A549 (cell line): ENCODE measurements around the gene IST1. TPM values are rescaled to one million over a fixed set of nuclear protein-coding genes. Genes with fewer than 3 reads are reported as not detected.
A peak's percentile ranks its signal among the peaks of the same experiment; 100 is the strongest.

Experiments used
- ATAC-seq, 2 experiments: fragments of 200-7000 bp in 1 of 2; fragments of >200 bp in 1 of 2; cut with Nextera tagmentation in 1 of 2; cut with Tn5 transposase in 1 of 2; 3 replicates each; pipeline versions ENCODE4 v1.8.0 to v1.9.1; 2018 to 2020; ENCODE audit warnings: mild to moderate bottlenecking in 1 of 2, moderate library complexity in 1 of 2
- CTCF ChIA-PET: fragments of 300-600 bp; sonication (Branson Sonifier 250); formaldehyde crosslinking; extraction: SDS; loops from one replicate; lab custom pipeline; 2021; ENCODE audit warnings: antibody characterized with exemption, inconsistent platforms; lab: Yijun Ruan, JAX
- POLR2A ChIA-PET: fragments of 350-600 bp; formaldehyde crosslinking; extraction: SDS; loops from one replicate; lab custom pipeline; 2021; ENCODE audit warnings: antibody characterized with exemption, inconsistent platforms; lab: Yijun Ruan, JAX
- DNase-seq, 2 experiments: peaks; one replicate each; pipeline versions ENCODE4 v3.0.0 to v3.0.0-alpha.2; 2011 to 2016; ENCODE audit warnings: low read depth in 1 of 2, low spot score in 1 of 2
- FAIRE-seq: peaks from 2 replicates; lab custom pipeline; 2011; peaks lifted over from hg19 to GRCh38; lab: Jason Lieb, UNC
- H3K27ac ChIP-seq, 2 experiments: fragments of >200 bp; sonication (Bioruptor Twin); formaldehyde crosslinking; 3 replicates each; pipeline ENCODE4 v1.5.1; 2016 to 2017
- H3K4me1 ChIP-seq: fragments of >200 bp; sonication (Bioruptor Twin); formaldehyde crosslinking; 3 replicates; pipeline ENCODE4 v1.6.1; 2016
- H3K4me2 ChIP-seq: fragments of >200 bp; sonication (Bioruptor Twin); formaldehyde crosslinking; 3 replicates; pipeline ENCODE4 v1.6.1; 2016
- H3K4me3 ChIP-seq: fragments of >200 bp; sonication (Bioruptor Twin); formaldehyde crosslinking; 3 replicates; pipeline ENCODE4 v1.5.1; 2016
- H3K9me3 ChIP-seq: fragments of >200 bp; sonication (Bioruptor Twin); formaldehyde crosslinking; 3 replicates; pipeline ENCODE4 v1.6.1; 2016
- BHLHE40 ChIP-seq: IDR thresholded peaks from 2 replicates; pipeline ENCODE4 v1.6.1; 2012; ENCODE audit warnings: low read depth, low read length, inconsistent platforms
- CEBPB ChIP-seq, 2 experiments: fragments of >200 bp in 1 of 2; sonication (Bioruptor Twin) in 1 of 2; formaldehyde crosslinking in 1 of 2; IDR thresholded peaks; 2 replicates each; pipeline ENCODE4 v1.6.1; 2012 to 2016
- CTCF ChIP-seq: fragments of >200 bp; sonication (Bioruptor Twin); formaldehyde crosslinking; IDR thresholded peaks from 3 replicates; pipeline ENCODE4 v1.5.1; 2016
- EHF ChIP-seq: fragments of 250-450 bp; sonication (Bioruptor Pico); IDR thresholded peaks from 2 replicates; pipeline ENCODE4 v1.5.0; 2020; ENCODE audit warnings: mild to moderate bottlenecking
- FOSL2 ChIP-seq, 2 experiments: fragments of 450-650 bp in 1 of 2; fragments of >200 bp in 1 of 2; sonication (Bioruptor Twin) in 1 of 2; formaldehyde crosslinking; IDR thresholded peaks; 2 replicates each; pipeline versions ENCODE4 v1.5.0 to v1.6.1; 2016 to 2020; ENCODE audit warnings: mild to moderate bottlenecking in 1 of 2, moderate library complexity in 1 of 2
- HDAC2 ChIP-seq: fragments of 200-600 bp; sonication (generic); IDR thresholded peaks from 2 replicates; pipeline ENCODE4 v1.6.1; 2016
- HOXB13 ChIP-seq: fragments of 250-450 bp; sonication (Bioruptor Pico); IDR thresholded peaks from 2 replicates; pipeline ENCODE4 v1.5.0; 2020; ENCODE audit warnings: low read depth, mild to moderate bottlenecking, moderate library complexity
- JUN ChIP-seq, 2 experiments: fragments of >200 bp; sonication (Bioruptor Twin); formaldehyde crosslinking; IDR thresholded peaks; 2 replicates in 1 of 2; 3 replicates in 1 of 2; pipeline ENCODE4 v1.6.1; 2016 to 2017
- KDM1A ChIP-seq: fragments of 200-600 bp; sonication (generic); IDR thresholded peaks from 2 replicates; pipeline ENCODE4 v1.6.1; 2016; ENCODE audit warnings: low read depth, mild to moderate bottlenecking
- PHF8 ChIP-seq: fragments of 200-600 bp; sonication (generic); IDR thresholded peaks from 2 replicates; pipeline ENCODE4 v1.6.1; 2016; ENCODE audit warnings: low read depth, mild to moderate bottlenecking, antibody characterized with exemption, moderate library complexity, borderline replicate concordance
- POLR2A ChIP-seq: IDR thresholded peaks from 2 replicates; pipeline ENCODE4 v1.6.1; 2012; ENCODE audit warnings: mild to moderate bottlenecking, low read length
- ZC3H11A ChIP-seq: fragments of 450-650 bp; IDR thresholded peaks from 2 replicates; pipeline ENCODE4 v1.6.1; 2014; ENCODE audit warnings: antibody characterized with exemption, mild to moderate bottlenecking
- ZFP36 ChIP-seq: fragments of 450-650 bp; IDR thresholded peaks from 2 replicates; pipeline ENCODE4 v1.6.1; 2014; ENCODE audit warnings: borderline replicate concordance; ENCODE audit not compliant: partially characterized antibody
- WGBS: methylation state at CpG from one replicate; pipeline ENCODE4 v1.1.6; 2017; ENCODE audit errors: missing lambda C conversion rate; 5-methylcytosine and 5-hydroxymethylcytosine counted together
- polyA plus RNA-seq, 4 experiments: library from polyadenylated mRNA; depleted of rRNA in 3 of 4; stranded (reverse); fragments of >200 nt; fragmentation: RNase III in 1 of 4; extraction: RNeasy Plus Mini Kit Qiagen cat#74134 plus additional on column Dnase treatment in 1 of 4; gene quantifications; 2 replicates in 3 of 4; 3 replicates in 1 of 4; pipeline ENCODE4 v1.2.3, GENCODE V29; 2011 to 2017
- TF ChIP-seq, protein P1 (sequence below): IDR thresholded peaks from 2 replicates; pipeline ENCODE4 v1.6.1; 2012
- TF ChIP-seq, protein P2 (sequence below): fragments of >200 bp; sonication (Bioruptor Twin); formaldehyde crosslinking; IDR thresholded peaks from 2 replicates; pipeline ENCODE4 v1.6.1; 2016
- TF ChIP-seq, protein P3 (sequence below): IDR thresholded peaks from 2 replicates; pipeline ENCODE4 v1.6.1; 2012; ENCODE audit warnings: low read depth, borderline replicate concordance

Gene IST1
- polyA plus RNA-seq, 2 of the 4 experiments (the other 2 are of a cell fraction) = 178 to 290 TPM

DNA sequence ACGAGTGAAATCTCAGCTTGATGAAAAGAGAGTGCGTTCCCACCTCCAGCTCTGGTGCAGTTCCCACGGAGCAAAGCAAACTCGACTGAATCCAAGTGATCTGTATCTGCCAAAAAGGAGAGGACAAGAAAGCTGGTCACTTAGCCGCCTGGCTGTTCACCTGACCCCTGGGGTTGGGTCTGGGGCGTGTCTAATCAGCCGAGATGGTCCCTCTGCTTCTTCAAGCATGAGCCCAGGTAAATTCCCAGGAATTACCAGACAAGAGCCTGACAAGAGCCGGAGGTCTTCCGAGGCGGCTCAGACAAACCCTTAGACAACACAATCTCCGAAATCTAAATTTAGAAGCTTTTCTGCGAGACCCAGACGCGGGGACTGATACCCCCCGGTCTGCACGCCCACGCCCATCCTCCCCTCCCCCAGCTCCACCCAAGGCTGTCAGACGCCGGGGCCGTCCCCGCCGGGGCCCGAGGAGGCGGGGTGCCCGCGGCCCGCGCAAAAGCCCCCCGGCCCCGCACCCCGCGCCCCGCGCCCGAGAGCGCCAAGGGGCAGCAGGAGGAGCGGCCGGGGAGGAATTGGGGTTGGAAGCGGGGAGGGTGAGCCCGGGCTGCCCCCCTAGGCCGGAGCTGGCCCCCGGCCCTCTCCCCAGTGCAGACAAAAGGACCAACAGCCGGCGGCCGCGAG lies 12.0 kb upstream of the IST1 start:
- ChIA-PET CTCF (interaction anchor here (0.7 to 6.0 kb wide), 35 partner anchors 8 to 276 kb away, joined by 3 to 71 read pairs (median 5); partner anchors contain the start of genes AP1G1 and IST1), POLR2A (interaction anchor here (1.2 to 3.2 kb wide), 3 partner anchors 11 to 75 kb away, joined by 3 to 18 read pairs (median 7); partner anchors contain the start of genes AP1G1 and IST1)
- ATAC-seq (peak; percentile 59 to 69), FAIRE-seq (no peak), DNase-seq (peak in 1 of 2 experiments; percentile 31)
- Histone ChIP-seq H3K9me3 (no peaks in the 10 kb centered on the region), H3K4me2 (peak overlapping the region; percentile 85), H3K4me1 (peaks cover 11% of the 10 kb centered on the region), H3K27ac (peak overlapping the region; percentile 84 to 96), H3K4me3 (peak overlapping the region; percentile 85)
- TF ChIP-seq HOXB13 (CRISPR knock-in tag) (no peak), EHF (CRISPR knock-in tag) (no peak), FOSL2 (IDR thresholded peaks at IDR 0.05) (no peak), FOSL2 (CRISPR knock-in tag; IDR thresholded peaks at IDR 0.05) (no peak), BHLHE40 (no peak), ZFP36 (no peak)
- WGBS = 2% methylated on average over 17 of the region's 46 CpGs

- no peak for FAIRE-seq
- 2% methylated on average over 24 of the region's 85 CpGs for WGBS
- POLR2A ChIA-PET = interaction anchor here (1.2 to 3.2 kb wide), 3 partner anchors 11 to 75 kb away, joined by 3 to 18 read pairs (median 7); partner anchors contain the start of genes AP1G1 and IST1
Observed at GRCh38 chr16:71883849-71884638, 11.3 kb upstream of the IST1 start, which contains the start of gene ZNF821. TSS of gene ZNF821 (minus strand) at chr16:71884182. CDS start at chr16:71879946, 4,236 bp downstream.

GRCh38 chr16:71885261-71885650 lies 10.1 kb upstream of the IST1 start:
- ChIA-PET CTCF (interaction anchor here (1.7 to 6.0 kb wide), 3 partner anchors 11 to 76 kb away, joined by 3 to 71 read pairs (median 44); partner anchors contain the start of gene IST1), POLR2A (no interaction called here)
- DNase-seq (no peak), FAIRE-seq (no peak), ATAC-seq (no peak)
- peak overlapping the region; percentile 85; the same call in 2 of the 3 replicates for H3K4me2 ChIP-seq
- WGBS = 61% methylated on average over 4 of the region's 4 CpGs
- no peaks in the 10 kb centered on the region for H3K9me3 ChIP-seq
- no peak overlapping the region for H3K27ac ChIP-seq
- no peak overlapping the region for H3K4me3 ChIP-seq
- peaks cover 12% of the 10 kb centered on the region for H3K4me1 ChIP-seq
- 0 out of 4 replicates have a peak, but pooled peaks of 1 of the 2 experiments have one; percentile 5 for TF ChIP-seq CEBPB (IDR thresholded peaks at IDR 0.05)
- TF ChIP-seq, protein P1, sequence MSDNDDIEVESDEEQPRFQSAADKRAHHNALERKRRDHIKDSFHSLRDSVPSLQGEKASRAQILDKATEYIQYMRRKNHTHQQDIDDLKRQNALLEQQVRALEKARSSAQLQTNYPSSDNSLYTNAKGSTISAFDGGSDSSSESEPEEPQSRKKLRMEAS = no peak

More at GRCh38 chr16:71883849-71884638, 11.3 kb upstream of the IST1 start, which contains the start of gene ZNF821:
- peak; percentile 72 to 86 for ATAC-seq
- Histone ChIP-seq H3K27ac (peak within 1 kb of the TSS; percentile 84 to 96), H3K4me2 (peak within 1 kb of the TSS; percentile 85), H3K4me3 (peak within 1 kb of the TSS; percentile 85), H3K4me1 (peaks cover 11% of the 10 kb centered on the region), H3K9me3 (no peaks in the 10 kb centered on the region)
- CTCF ChIA-PET = interaction anchor here (0.9 to 6.0 kb wide), 20 partner anchors 8 to 276 kb away, joined by 3 to 71 read pairs (median 6); partner anchors contain the start of gene IST1
- peak; percentile 78 to 85 for DNase-seq
- TF ChIP-seq POLR2A = peak; percentile 49
- no peak for TF ChIP-seq ZFP36
- no peak for TF ChIP-seq HDAC2
- TF ChIP-seq JUN (IDR thresholded peaks at IDR 0.05) = peak in 1 of 2 experiments; percentile 48; a peak in 1 of 5 replicates
- TF ChIP-seq CTCF = peak; percentile 39
- peak; percentile 39; the same call in 1 of the 2 replicates for TF ChIP-seq KDM1A
- TF ChIP-seq, protein P2, sequence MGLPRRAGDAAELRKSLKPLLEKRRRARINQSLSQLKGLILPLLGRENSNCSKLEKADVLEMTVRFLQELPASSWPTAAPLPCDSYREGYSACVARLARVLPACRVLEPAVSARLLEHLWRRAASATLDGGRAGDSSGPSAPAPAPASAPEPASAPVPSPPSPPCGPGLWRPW = no peak
- peak; percentile 50; the same call in 1 of the 2 replicates for TF ChIP-seq PHF8
- TF ChIP-seq, protein P3, sequence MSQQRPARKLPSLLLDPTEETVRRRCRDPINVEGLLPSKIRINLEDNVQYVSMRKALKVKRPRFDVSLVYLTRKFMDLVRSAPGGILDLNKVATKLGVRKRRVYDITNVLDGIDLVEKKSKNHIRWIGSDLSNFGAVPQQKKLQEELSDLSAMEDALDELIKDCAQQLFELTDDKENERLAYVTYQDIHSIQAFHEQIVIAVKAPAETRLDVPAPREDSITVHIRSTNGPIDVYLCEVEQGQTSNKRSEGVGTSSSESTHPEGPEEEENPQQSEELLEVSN = no peak
- no peak for TF ChIP-seq ZC3H11A
